OCI-LY3 (cell line): Measurements from ENCODE around the gene SNCAIP.

Experiments used
- CTCF ChIP-seq: fragments of 200-600, 300-600 bp; sonication (generic); IDR thresholded peaks from 2 replicates; pipeline ENCODE4 v1.5.1; 2014; ENCODE audit warnings: antibody characterized with exemption, low read length, low read depth
- EZH2phosphoT487 ChIP-seq: fragments of 200-600 bp; shearing (Covaris generic); IDR thresholded peaks from 2 replicates; pipeline ENCODE4 v1.6.1; 2018; ENCODE audit warnings: antibody characterized with exemption, mixed run types, low read depth

GRCh38 chr5:122341087-122341486 is 29.1 kb downstream of the SNCAIP start:
- TF ChIP-seq CTCF: no peak
- no peak for TF ChIP-seq EZH2phosphoT487
